Erythroblast (primary cell): ENCODE results near the gene RECQL.
A peak's percentile ranks its signal among the peaks of the same experiment; 100 is the strongest.
"Not testable (repeated sequence)": the region's sequence is repeated elsewhere in the genome, so short reads cannot be mapped to it uniquely, and the experiment has no call there.

ENCODE experiments used
- DNase-seq, 2 experiments: peaks; one replicate each; lab custom pipeline; 2025; lab: John Stamatoyannopoulos, UW
- GATA1 ChIP-seq: IDR thresholded peaks from 2 replicates; pipeline ENCODE4 v1.6.1; 2011; ENCODE audit warnings: low read depth, mild to moderate bottlenecking, control low read depth, low read length, moderate library complexity
- POLR2A ChIP-seq: IDR thresholded peaks from 2 replicates; pipeline ENCODE4 v1.6.1; 2011; ENCODE audit warnings: mild to moderate bottlenecking, low read length

The RECQL gene

DNA sequence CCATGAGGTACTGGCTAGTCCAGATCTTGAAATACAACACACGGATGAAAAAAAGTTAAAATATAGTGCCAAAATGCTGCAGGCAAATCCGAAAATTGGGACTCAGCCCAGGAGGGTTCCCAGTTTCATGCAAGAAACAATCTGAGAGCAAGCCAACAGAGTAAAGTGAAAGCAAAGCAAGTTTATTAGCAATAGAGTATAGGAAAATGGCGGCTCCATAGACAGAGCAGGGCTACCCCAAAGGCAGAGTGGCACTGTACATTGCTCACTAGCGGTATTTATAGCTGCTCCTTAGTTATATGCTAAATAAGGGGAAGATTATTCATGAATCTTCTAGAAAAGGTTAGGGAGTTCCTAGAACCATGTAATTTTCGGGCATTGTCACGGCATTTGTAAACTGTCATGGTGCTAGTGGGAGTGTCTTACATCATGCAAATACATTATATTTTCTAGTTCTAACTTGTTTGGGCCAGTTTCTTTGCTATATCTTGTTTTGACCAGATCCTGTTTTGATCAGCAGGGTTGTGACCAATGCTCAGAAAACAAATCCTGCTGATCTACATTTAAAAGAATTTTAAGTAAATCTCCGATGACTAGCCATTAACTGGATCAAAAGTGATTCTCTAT is 29.1 kb downstream of the RECQL start:
- no peak for TF ChIP-seq POLR2A
- TF ChIP-seq GATA1, result no peak
- DNase-seq, result no peak

DNA sequence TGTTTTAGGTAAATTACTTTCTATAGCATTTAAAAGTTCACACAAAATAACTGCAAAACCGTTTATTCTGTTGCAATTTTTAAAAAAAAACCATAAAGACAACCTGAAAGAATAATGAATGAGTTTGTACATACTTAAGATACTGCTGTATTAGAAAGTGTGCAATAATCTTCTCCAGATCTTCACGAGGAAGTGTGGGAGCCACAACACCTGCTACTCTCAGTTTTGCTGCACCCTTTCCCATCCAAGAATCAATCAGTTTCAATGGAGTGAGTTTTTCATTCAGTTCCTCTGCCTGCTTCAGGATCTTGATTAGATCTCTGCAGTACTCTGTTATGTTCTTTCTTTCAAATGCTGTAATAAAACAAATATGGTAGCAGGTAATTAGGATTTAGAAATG is 30.1 kb downstream of the RECQL start:
- TF ChIP-seq GATA1, result no peak
- DNase-seq, result no peak

DNA sequence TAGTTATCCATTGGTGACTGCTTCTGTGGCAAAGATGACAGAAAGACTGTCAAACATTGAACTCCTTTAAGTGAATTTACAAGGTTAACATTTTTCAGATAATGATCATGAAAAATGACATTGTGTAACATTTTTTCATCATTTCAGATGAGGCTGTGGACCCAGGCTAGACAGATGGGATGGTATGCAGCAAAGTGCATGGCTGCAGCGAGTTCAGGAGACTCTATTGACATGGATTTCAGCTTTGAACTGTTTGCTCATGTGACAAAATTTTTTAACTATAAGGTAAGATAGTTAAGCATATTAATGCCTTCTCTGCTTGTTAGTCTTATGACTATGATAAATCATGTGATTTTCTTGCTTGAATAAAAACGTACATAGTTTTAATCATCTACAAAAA is 34.1 kb downstream of the RECQL start:
- DNase-seq, result not testable (repeated sequence)

DNA sequence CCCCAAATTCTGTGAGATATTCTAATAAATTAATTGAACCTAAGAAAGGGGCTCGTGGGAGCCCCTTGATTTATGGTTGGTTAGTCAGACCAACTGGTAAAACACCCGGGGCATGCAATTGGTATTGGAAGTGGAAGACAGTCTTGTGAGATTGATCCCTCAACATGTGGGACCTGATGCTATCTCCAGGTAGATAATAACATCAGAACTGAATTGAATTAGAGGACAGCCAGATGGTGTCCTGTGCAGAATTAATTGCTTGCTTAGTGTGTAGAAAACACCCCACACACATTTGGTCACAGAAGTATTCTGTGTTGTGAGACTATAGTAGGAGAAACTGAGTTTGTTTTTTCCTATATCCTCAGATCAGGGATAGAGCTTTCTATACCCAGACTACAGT is 42.0 kb downstream of the RECQL start:
- no peak for TF ChIP-seq POLR2A

DNA sequence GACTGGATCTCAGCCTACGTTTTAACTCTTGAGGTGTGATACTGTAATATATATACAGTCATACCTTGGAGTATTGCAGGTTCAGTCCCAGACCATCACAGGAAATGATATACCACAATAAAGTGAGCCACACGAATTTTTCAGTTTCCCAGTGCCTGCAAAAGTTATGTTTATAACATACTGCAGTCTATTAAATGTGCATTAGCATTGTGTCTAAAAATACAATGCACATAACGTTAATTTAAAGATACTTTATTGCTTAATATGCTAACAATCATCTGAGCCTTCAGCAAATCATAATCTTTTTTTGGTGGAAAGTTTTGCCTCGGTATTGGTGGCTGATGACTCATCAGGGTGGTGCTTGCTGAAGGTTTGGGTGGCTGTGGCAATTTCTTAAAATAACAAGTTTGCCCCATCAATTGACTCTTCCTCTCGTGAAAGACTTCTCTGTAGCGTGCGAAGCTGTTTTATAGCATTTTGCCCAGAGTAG is 45.1 kb downstream of the RECQL start:
- no peak for TF ChIP-seq POLR2A
- no peak for TF ChIP-seq GATA1
- peak; percentile 2 to 55 for DNase-seq

More for the DNA sequence above, 42.0 kb downstream of the RECQL start:
- DNase-seq, result no peak

DNA sequence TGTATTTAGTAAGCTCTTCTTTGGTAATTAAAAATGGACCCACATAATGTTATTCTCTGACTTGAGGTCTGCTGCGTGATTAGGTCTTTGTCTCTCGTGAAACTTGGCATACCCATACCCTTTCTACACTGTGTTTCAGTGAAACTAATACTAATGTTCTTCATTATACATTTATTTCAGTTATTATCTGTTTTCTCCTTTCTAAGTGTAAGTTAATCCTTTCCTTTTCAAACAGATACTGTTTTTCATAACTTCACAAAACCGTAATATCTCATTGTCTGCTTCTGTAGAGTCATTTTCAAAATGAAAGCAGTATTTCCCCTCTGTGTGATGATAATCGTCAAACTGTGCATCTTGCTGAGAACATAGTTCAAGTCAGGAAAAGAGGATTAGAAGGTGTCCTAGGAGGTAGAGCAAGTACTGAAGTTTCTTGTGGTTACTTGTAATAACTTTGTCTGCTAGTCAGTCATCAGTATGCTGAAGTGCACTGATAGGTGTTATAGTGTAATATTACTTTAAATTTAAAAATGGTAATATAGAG is 48.1 kb downstream of the RECQL start:
- no peak for DNase-seq
- no peak for TF ChIP-seq GATA1
- TF ChIP-seq POLR2A, result no peak

DNA sequence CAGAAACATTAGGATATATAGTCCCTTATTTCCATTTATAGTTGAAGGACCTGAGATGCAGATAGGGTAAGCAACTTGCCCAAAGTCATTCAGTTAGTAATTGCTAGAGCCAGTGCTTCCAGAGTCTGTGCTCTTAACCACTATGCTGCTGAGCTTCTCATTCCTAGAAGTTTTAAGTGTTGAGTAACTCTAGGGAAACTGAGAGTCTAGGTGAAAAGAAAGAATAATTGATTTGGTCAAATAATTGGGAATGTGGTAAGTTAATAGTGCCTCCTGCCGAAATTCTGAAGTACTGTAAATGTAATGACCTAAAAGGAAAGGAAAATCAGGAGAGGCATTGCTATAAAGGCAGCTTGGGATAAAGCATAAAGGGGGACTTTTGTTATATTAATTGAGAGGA is 49.9 kb downstream of the RECQL start:
- DNase-seq, result no peak
- TF ChIP-seq POLR2A (no peak), GATA1 (no peak)

DNA sequence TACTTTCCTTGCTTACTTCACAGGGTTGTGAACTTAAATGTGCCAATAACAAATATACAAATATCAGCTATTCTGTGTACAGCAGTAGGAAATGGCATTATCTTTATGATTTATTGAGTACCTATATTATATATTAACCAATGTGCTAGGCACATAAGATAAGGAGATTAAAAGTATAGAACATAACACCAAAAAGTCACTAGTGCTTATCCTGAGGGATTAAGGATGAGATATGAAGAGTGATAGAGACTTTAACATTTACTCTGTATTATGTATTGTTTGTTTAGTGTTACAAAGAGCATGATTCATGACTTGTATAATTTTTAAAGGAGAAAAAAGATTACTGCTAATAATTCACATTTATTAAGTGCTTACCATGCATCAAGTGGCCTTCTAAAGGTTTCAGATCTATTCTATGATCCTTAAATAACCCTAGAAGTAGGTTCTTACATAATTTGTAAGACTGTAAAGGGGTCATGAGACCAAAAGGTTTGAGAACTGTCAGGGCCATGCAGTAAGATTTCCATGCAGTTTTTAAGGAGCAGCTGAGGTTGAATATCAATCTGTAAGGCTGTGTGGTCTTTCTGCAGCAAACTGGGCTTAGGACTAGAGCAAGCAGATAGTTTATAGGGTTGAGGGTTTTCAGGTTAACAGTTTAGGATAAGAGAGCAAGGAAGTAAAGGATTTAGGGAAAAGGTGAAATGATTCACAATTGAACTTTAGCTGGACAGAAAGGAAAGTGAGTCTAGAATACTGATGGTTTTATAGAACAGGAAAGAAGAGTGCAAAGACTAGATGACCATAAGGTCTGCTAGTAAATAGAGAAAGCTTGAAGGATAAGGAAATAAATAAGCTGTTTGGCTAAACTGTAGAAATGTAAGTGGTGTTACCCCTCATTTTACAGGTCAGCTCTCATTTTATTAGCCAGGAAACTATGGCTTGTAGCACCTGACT is 57.0 kb downstream of the RECQL start:
- DNase-seq, result no peak
- TF ChIP-seq POLR2A (no peak), GATA1 (no peak)

DNA sequence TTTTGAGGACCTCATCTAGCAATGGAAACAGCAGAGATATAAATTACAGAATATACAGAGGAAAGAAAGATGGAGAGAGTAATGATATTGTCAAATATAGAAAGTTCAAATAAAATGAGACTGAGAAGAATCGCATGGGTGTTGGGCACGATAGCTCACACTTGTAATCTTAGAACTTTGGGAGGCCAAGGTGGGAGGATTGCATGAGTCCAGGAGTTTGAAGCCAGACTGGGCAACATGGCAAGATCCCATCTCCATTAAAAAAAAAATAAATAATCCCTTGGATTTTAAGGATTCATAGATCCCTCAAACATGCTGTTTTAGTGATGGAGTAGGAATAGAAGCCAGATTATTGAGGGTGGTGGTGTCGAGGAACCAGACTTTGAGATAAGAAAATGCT is 62.1 kb downstream of the RECQL start:
- TF ChIP-seq GATA1 (no peak), POLR2A (no peak)
- DNase-seq, result no peak

DNA sequence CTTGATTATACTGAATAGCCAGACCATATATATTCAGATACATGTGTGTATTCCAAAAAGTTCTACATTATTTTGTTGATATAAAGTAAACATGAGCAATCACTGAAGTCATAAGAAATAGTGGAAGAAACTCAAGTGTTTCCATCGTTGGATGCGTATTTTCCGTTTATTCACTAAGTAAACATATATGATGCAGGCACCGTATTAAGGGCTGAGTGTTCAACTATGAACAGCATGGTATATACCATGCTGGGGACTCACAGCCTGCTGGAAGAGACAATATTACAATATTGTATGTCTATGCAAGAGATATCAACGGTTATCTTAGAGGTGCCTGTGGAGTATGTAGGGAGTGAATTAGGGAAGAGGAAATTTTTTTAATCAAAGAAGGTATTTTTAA is 62.8 kb downstream of the RECQL start:
- peak; percentile 11 to 28 for DNase-seq
- TF ChIP-seq GATA1 (no peak), POLR2A (no peak)

DNA sequence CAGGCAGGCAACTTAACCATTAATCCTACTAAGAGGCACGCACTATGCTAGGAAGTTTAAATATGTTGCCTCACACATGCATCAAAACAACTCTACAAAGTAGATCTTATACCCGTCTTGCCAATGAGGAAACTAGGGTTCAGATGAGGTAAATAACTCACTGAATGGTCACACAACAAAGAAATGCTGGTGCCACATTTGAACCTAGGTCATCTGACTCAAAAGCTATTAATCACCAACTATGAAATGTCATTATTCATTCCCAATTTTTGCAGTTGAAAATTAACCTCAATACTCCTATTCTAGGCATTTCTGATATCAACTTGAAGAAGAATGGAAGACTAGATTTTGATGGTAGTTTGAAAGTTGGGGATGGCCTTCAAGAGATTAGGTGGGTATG is 66.7 kb downstream of the RECQL start:
- DNase-seq, result no peak
- no peak for TF ChIP-seq GATA1
- TF ChIP-seq POLR2A, result no peak

DNA sequence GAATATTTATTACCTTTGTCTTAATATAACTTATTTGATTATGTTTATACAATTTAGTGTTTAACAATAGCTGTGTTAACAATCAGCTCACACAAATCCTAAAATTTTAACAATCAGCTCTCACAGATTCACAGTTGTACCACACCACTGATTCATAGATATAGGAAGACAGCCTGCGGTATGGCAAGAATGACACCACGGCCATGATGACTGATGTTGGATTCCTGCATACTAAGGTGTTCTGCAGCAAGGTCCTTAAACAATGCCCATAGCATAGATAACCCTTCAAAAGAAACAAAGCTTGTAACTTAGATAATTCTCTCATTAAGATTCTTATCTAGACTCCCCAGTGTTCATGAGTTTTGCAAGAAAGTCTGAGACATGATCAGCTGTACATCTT is 67.9 kb downstream of the RECQL start:
- TF ChIP-seq POLR2A, result no peak
- no peak for DNase-seq

DNA sequence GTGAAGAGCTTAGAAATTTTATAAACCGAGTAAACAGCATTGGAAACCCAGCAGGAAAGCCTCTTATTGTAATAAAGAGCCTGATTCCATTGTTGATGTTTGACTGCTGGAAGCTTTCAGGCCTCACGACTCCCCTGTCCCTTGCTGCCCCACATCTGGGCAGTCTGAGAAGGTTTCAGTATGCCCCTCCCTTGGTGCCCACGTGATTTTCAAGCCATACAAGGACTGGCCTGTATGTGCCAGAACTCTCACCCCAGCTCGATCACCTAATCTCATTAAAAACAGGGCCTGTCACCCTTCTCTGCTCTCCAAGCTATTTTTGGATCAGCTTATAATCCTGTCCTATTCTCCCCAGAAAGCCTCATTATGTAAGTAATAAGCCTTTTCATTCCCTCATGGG is 71.4 kb downstream of the RECQL start:
- DNase-seq, result no peak
- TF ChIP-seq GATA1, result no peak
- no peak for TF ChIP-seq POLR2A

DNA sequence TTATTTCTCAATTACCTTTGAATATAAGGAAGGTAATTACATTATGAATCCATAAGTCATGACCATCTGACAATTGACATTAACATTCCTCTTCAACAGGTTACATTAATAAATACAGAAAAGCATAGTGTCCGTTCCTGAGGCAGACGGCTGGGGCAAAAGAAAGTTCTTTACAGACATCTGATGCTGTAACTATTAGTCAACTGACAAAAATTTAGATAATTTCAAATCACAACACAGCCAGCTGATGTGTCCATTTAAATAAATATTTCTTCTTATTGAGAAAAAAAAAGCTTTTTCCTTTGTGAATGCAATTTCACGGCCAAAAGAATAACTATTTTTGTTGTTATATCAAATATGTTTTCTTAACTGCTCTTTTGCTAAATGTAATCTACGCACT is 73.2 kb downstream of the RECQL start:
- TF ChIP-seq GATA1, result no peak
- no peak for TF ChIP-seq POLR2A
- no peak for DNase-seq

DNA sequence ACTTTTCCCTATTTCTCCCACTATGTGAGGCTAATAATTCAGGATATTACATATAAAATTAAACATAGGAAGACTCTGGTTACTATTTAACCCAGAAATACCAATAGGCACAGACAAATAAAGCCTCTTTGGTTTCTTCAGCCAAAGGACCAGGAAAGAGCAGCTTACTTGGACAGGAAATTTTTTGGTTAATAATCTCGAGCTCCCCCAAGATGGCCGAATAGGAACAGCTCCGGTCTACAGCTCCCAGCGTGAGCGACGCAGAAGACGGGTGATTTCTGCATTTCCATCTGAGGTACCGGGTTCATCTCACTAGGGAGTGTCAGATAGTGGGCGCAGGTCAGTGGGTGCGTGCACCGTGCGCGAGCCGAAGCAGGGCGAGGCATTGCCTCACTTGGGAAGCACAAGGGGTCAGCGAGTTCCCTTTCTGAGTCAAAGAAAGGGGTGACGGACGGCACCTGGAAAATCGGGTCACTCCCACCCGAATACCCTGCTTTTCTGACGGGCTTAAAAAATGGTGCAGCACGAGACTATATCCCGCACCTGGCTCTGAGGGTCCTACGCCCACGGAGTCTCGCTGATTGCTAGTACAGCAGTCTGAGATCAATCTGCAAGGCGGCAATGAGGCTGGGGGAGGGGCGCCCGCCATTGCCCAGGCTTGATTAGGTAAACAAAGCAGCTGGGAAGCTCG is 82.3 kb downstream of the RECQL start:
- not testable (repeated sequence) for DNase-seq
